ENCODE measurements around the gene AUNIP.

AUNIP gene

DNA sequence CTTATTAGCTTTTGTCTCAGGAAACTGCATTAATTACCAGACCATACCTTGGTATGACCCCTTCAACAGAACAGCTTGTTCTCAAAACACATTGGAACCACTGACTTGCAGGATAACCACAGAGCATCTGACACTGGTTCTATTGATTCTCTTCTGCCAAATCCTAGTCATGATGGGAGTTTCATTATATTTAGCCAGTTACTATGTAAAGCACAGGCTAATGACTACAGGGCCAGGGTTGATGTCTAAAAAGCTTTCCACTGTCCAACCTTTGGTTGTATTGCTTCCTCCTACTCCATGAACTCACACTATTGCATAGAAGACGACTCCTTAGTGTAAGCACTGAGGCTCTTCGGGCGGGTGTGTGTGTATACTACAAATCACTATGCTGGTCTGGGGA is 43.2 kb upstream of the AUNIP start:
- Histone ChIP-seq H3K9me3 (ENCODE audit: control insufficient read depth, low read length) (no peaks in the 10 kb centered on the region), H3K4me1 (no peaks in the 10 kb centered on the region), H2AFZ (no peak overlapping the region), H3K9ac (no peak overlapping the region), H3K36me3 (ENCODE audit: control insufficient read depth, insufficient read depth, low read length) (no peaks in the 10 kb centered on the region), H3K79me2 (no peaks in the 10 kb centered on the region), H3K27me3 (ENCODE audit: control insufficient read depth, insufficient read depth, low read length) (no peaks in the 10 kb centered on the region), H3K27ac (no peak overlapping the region), H3K4me3 (ENCODE audit: low read depth, low read length) (no peak overlapping the region), H3K4me2 (ENCODE audit: low read length) (no peak overlapping the region)
- no peak for TF ChIP-seq CTCF (IDR thresholded peaks at IDR 0.05)

- Histone ChIP-seq H3K79me2 (no peaks in the 10 kb centered on the region), H3K9ac (no peak overlapping the region), H3K4me3 (ENCODE audit: low read depth, low read length) (no peak overlapping the region), H3K4me1 (no peaks in the 10 kb centered on the region), H3K4me2 (ENCODE audit: low read length) (no peak overlapping the region), H2AFZ (no peak overlapping the region), H3K27ac (no peak overlapping the region), H3K36me3 (ENCODE audit: control insufficient read depth, insufficient read depth, low read length) (no peaks in the 10 kb centered on the region), H3K9me3 (ENCODE audit: control insufficient read depth, low read length) (no peaks in the 10 kb centered on the region), H3K27me3 (ENCODE audit: control insufficient read depth, insufficient read depth, low read length) (no peaks in the 10 kb centered on the region)
- TF ChIP-seq CTCF (IDR thresholded peaks at IDR 0.05): no peak
Observed at GRCh38 chr1:25900219-25900618, 41.0 kb upstream of the AUNIP start.

GRCh38 chr1:25899792-25900191 is 40.5 kb upstream of the AUNIP start:
- Histone ChIP-seq H3K4me2 (ENCODE audit: low read length) (no peak overlapping the region), H2AFZ (no peak overlapping the region), H3K4me3 (ENCODE audit: low read depth, low read length) (no peak overlapping the region), H3K36me3 (ENCODE audit: control insufficient read depth, insufficient read depth, low read length) (no peaks in the 10 kb centered on the region), H3K9me3 (ENCODE audit: control insufficient read depth, low read length) (no peaks in the 10 kb centered on the region), H3K4me1 (no peaks in the 10 kb centered on the region), H3K79me2 (no peaks in the 10 kb centered on the region), H3K27ac (no peak overlapping the region), H3K27me3 (ENCODE audit: control insufficient read depth, insufficient read depth, low read length) (no peaks in the 10 kb centered on the region), H3K9ac (no peak overlapping the region)
- no peak for TF ChIP-seq CTCF (IDR thresholded peaks at IDR 0.05)

DNA sequence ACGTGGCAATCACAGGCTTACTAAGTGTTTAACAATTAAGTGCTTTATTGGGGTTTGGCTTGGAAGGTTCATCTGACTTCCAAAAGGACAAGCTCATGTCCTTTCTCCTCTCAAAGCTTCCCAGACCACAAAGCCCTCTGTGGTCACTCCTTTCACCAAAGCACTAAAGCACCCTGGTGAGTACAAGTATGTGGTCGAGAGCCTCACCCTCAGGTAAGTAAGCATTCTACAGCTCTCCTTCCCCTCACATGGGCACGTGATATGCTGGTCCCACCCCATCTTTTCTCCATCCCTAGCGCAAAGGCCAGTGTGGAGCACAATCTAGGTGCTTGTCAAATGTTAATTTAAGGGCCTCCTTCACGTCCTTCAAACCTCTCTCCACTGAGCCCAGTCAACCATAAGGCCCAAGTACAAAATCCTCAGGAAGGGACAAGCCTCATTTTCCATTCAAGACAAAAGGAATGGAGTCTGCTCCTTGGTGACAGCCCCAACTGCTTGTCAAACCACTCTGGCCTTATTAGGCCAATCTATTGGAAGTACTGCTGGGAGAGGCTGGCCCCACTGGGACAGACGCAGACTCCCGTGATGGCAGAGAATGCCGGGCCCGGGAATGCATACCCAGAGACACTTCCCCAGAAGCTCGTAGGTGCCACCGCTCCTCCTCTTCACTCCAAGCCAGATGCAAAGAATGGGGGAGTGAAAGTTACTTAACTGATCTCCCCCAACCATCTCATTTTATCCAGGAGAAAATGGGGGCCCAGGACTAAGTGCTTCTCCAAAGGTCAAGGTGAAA is 39.2 kb upstream of the AUNIP start:
- H3K79me2 ChIP-seq: no peaks in the 10 kb centered on the region
- no peaks in the 10 kb centered on the region for H3K9me3 ChIP-seq (ENCODE audit: control insufficient read depth, low read length)
- H2AFZ ChIP-seq: no peak overlapping the region
- no peaks in the 10 kb centered on the region for H3K4me1 ChIP-seq
- H3K4me3 ChIP-seq (ENCODE audit: low read depth, low read length): no peak overlapping the region
- H3K36me3 ChIP-seq (ENCODE audit: control insufficient read depth, insufficient read depth, low read length): no peaks in the 10 kb centered on the region
- no peak overlapping the region for H3K4me2 ChIP-seq (ENCODE audit: low read length)
- TF ChIP-seq CTCF (IDR thresholded peaks at IDR 0.05): no peak
- H3K27me3 ChIP-seq (ENCODE audit: control insufficient read depth, insufficient read depth, low read length): no peaks in the 10 kb centered on the region
- no peak overlapping the region for H3K27ac ChIP-seq
- H3K9ac ChIP-seq: no peak overlapping the region

- no peak overlapping the region for H2AFZ ChIP-seq
- no peak overlapping the region for H3K4me2 ChIP-seq (ENCODE audit: low read length)
- H3K9ac ChIP-seq: no peak overlapping the region
- H3K79me2 ChIP-seq: no peaks in the 10 kb centered on the region
- no peaks in the 10 kb centered on the region for H3K27me3 ChIP-seq (ENCODE audit: control insufficient read depth, insufficient read depth, low read length)
- no peaks in the 10 kb centered on the region for H3K4me1 ChIP-seq
- no peaks in the 10 kb centered on the region for H3K36me3 ChIP-seq (ENCODE audit: control insufficient read depth, insufficient read depth, low read length)
- H3K9me3 ChIP-seq (ENCODE audit: control insufficient read depth, low read length): no peaks in the 10 kb centered on the region
- TF ChIP-seq CTCF (IDR thresholded peaks at IDR 0.05): no peak
- no peak overlapping the region for H3K4me3 ChIP-seq (ENCODE audit: low read depth, low read length)
- H3K27ac ChIP-seq: no peak overlapping the region
Observed at GRCh38 chr1:25897754-25898153, 38.5 kb upstream of the AUNIP start.

All from parathyroid adenoma (tissue), 2 donors.